HG03354 (cell line): Measurements from ENCODE around the gene GINS2.

Experiments used
- ATAC-seq: cut with Tn5 transposase; IDR thresholded peaks from one replicate; pipeline ENCODE4 v1.9.1; 2021; ENCODE audit warnings: mild to moderate bottlenecking; ENCODE audit not compliant: unreplicated experiment, poor library complexity, severe bottlenecking

GINS2 gene

GRCh38 chr16:85674828-85675227 is 13.9 kb downstream of the GINS2 start:
- no peak for ATAC-seq

DNA sequence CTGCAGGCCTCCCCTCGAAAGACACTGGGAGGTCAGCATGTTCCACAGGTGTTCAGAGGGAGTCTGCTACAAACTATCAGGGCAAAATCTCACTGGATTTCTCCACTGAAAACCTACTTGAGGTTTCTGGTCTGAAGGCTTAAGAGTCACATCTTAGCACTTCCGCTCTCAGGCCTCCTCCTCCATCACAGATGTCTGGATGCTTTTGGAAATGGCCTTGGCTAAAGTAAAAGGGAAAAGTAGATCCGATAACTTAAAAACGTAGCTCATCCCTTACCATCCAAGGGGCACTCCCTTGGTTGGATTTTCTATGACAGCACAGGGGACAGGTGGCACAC is 14.4 kb downstream of the GINS2 start:
- no peak for ATAC-seq

GRCh38 chr16:85673529-85674417 is 15.0 kb downstream of the GINS2 start:
- ATAC-seq: no peak

DNA sequence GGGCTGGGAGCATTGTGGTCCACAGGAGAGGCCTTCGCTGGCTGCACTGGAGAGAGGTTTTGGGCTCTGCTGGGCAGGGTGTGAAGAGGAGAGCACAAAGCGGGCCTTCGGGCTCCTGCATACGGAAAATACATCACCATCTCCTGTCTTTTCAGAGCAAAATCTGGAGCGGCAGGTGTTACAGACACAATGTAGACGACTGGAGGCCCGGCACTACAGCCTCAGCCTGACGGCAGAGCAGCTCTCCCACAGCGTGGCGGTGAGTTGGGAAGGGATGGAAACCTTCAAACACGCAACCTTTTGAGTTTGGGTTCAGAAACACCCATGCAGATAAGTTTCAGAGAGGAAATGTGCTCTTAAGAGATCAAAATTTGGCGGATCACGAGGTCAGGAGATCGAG is 17.9 kb downstream of the GINS2 start:
- no peak for ATAC-seq

GRCh38 chr16:85668676-85669424 is 19.9 kb downstream of the GINS2 start:
- no peak for ATAC-seq

- no peak for ATAC-seq
These were observed 20.8 kb downstream of the GINS2 start for GRCh38 chr16:85667841-85668413.

GRCh38 chr16:85667261-85667660 is 21.5 kb downstream of the GINS2 start:
- no peak for ATAC-seq

GRCh38 chr16:85665929-85666328 is 22.8 kb downstream of the GINS2 start:
- ATAC-seq: no peak

GRCh38 chr16:85665373-85665740 is 23.4 kb downstream of the GINS2 start:
- no peak for ATAC-seq

- ATAC-seq: no peak
These were observed 24.0 kb downstream of the GINS2 start for GRCh38 chr16:85664580-85665372.

GRCh38 chr16:85663891-85664321 is 24.8 kb downstream of the GINS2 start:
- ATAC-seq: no peak

GRCh38 chr16:85662976-85663830 is 25.6 kb downstream of the GINS2 start:
- ATAC-seq: no peak

DNA sequence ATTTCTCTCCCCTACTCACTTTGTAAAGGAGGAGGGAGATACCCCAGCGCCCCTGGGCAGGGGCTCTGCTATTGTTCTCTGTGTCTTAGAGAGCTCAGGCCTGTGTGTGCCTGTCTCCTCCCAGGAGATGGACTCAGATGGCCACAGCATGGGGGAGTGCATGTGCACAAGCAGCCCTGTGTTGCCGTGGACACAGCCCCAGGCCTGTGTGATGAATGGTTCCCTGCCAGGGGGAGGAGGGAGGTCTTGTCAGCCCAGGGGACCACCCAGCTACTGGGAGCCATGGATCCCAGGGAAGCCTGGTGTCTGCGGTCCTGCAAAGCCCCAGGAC is 26.3 kb downstream of the GINS2 start:
- no peak for ATAC-seq

DNA sequence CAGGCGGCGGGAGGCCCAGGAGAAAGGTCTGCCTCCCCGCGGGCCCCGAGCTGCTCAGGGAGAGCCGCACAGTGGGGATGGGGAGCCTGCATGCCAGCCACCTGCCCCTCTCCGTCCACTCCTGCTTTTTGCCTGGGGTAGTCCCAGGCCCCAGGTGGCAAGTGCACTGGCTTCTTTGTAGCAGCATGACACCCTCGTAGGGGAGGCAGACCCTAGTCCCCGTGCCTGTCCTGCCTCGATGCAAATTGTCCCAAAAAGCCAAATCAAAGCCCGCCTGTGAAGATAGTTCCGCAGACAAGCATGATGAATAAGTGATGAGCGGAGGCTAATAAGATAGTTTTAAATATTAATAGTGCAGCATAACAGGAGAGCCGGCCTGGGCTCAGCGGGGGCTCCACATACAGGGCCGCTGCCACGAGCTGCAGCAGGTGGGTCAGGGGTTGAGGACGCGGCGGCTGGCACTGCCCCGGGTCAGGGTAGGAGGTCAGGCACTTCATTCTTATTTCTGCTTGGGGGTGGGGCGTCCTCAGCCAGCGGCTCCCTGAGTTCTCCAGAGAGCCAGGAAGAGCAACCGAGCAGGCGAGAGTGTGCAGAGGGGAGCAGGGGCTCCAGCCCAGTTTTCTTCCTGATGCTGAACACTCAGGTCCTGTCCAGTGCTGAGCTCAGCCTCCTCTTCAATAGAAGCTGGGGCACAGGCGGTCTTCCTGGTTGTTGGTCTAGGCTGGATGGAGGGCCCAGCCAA is 26.8 kb downstream of the GINS2 start:
- no peak for ATAC-seq

DNA sequence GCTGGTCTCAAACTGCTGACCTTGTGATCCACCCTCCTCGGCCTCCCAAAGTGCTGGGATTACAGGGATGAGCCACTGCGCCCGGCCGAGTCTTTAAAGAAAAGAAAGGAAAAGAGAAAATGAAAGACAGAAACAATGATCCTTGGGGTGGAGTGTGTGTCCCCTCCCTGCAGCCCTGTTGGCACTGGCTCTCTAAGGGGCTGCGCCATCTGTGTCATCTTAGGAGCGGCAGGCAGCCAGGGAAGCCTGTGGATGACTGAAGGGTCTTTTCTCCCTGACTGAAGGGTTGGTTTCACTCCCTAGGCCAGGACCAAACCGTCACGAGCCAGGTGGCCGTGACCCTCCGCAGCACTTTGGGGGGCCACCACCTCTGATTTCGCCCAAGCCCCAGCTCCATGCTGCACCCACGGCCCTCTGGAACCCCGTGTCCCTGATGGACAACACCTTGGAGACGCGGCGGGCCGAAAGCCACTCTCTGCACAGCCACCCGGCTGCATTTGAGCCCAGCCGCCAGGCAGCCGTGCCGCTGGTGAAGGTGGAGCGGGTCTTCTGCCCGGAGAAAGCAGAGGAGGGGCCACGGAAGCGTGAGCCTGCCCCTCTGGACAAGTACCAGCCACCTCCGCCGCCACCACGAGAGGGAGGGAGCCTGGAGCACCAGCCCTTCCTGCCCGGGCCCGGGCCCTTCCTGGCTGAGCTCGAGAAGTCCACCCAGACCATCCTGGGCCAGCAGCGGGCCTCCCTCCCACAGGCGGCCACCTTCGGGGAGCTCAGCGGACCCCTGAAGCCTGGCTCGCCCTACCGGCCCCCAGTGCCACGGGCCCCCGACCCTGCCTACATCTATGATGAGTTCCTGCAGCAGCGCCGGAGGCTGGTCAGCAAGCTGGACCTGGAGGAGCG is 27.7 kb downstream of the GINS2 start:
- ATAC-seq: no peak

GRCh38 chr16:85659805-85660511 is 28.8 kb downstream of the GINS2 start:
- no peak for ATAC-seq

DNA sequence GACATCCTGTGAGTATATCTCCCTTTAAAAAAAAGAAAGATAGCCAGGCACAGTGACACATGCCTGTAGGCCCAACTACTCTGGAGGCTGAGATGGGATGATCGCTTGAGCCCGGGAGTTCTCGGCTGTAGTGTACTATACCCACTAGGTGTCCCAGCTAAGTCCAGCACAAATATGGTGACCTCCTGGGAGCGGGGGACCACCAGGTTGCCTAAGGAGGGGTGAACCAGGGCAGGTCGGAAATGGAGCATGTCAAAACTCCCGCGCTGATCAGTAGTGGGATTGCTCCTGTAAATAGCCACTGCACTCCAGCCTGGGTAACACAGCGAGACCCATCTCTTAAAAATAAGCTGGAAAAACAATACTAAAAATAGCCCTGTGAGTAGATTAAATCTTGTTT is 29.4 kb downstream of the GINS2 start:
- no peak for ATAC-seq
